MM.1S (cell line): ENCODE data around the gene SHROOM3.

ENCODE experiments used
- CTCF ChIP-seq: fragments of 300-600 bp; sonication (generic); IDR thresholded peaks from 2 replicates; pipeline ENCODE4 v1.5.1; 2016; ENCODE audit warnings: antibody characterized with exemption, low read length, mixed read lengths
- EZH2 ChIP-seq: fragments of 300-600 bp; sonication (generic); optimal IDR thresholded peaks from 2 replicates; pipeline ENCODE3; 2017; ENCODE audit warnings: low read depth, mild to moderate bottlenecking, antibody characterized with exemption, low read length, mixed read lengths
- EZH2phosphoT487 ChIP-seq: fragments of 300-600 bp; sonication (generic); IDR thresholded peaks from 2 replicates; pipeline ENCODE4 v1.6.1; 2018; ENCODE audit warnings: antibody characterized with exemption, low read length

- no peak for TF ChIP-seq CTCF
- no peak for TF ChIP-seq EZH2
- TF ChIP-seq EZH2phosphoT487: no peak
Measured at GRCh38 chr4:76582074-76582816, 147.2 kb downstream of the SHROOM3 start.
